Esophagus muscularis mucosa (tissue), 4 donors: ENCODE results near the gene QRICH1. TPM values are rescaled to one million over a fixed set of nuclear protein-coding genes. Genes with fewer than 3 reads are reported as not detected.

Experiments used
- DNase-seq: peaks from one replicate; pipeline ENCODE4 v3.0.0-alpha.2; 2017; ENCODE audit errors: extremely low spot score
- H3K27ac ChIP-seq, 4 donors: fragments of 200-600 bp; sonication (generic); replicated peaks in 1 of 4; 1 replicate in 3 of 4; 2 replicates in 1 of 4; pipeline ENCODE4 v1.5.1; 2016 to 2019; ENCODE audit warnings: mild to moderate bottlenecking in 1 of 4
- H3K27me3 ChIP-seq, 4 donors: fragments of 200-600 bp; sonication (generic); one replicate each; pipeline versions ENCODE4 v1.5.1 to v1.6.0; 2016 to 2019
- H3K36me3 ChIP-seq, 4 donors: fragments of 200-600 bp; sonication (generic); one replicate each; pipeline ENCODE4 v1.5.1; 2016 to 2019
- H3K4me1 ChIP-seq, 4 donors: fragments of 200-600 bp; sonication (generic); one replicate each; pipeline ENCODE4 v1.5.1; 2016 to 2019
- H3K4me3 ChIP-seq, 4 donors: fragments of 200-600 bp; sonication (generic); 1 replicate in 2 of 4; 2 replicates in 2 of 4; pipeline ENCODE4 v1.5.1; 2016 to 2019; ENCODE audit warnings: mild to moderate bottlenecking in 4 of 4, moderate library complexity in 1 of 4
- H3K9me3 ChIP-seq, 4 donors: fragments of 200-600 bp; sonication (generic); 1 replicate in 3 of 4; 2 replicates in 1 of 4; pipeline ENCODE4 v1.5.1; 2016 to 2019
- EP300 ChIP-seq: sonication (generic); formaldehyde crosslinking; IDR thresholded peaks from one replicate; pipeline ENCODE4 v1.6.1; 2017; ENCODE audit warnings: antibody characterized with exemption
- POLR2A ChIP-seq: fragments of 450-650 bp; IDR thresholded peaks from one replicate; pipeline ENCODE4 v1.6.1; 2017; ENCODE audit warnings: antibody characterized with exemption, moderate library complexity, mild to moderate bottlenecking, low read depth
- POLR2AphosphoS5 ChIP-seq, 2 donors: sonication (generic); formaldehyde crosslinking; IDR thresholded peaks; one replicate each; pipeline ENCODE4 v1.6.1; 2017; ENCODE audit warnings: antibody characterized with exemption in 2 of 2
- WGBS: methylation state at CpG from one replicate; pipeline ENCODE4 v1.1.5; 2018; 5-methylcytosine and 5-hydroxymethylcytosine counted together
- intact Hi-C: fragments of 100-400 bp; cut with DNase I; formaldehyde crosslinking; loops from one replicate; pipeline ENCODE4 v1.15.1; 2023
- total RNA-seq, 4 donors: library from RNA; depleted of rRNA; stranded (reverse); fragments of >200 nt; gene quantifications; one replicate each; pipeline versions ENCODE4 v1.1.0 to v1.2.1, GENCODE V29; 2016
- TF ChIP-seq, protein P1 (sequence below), 3 experiments: fragments of 200-600 bp in 2 of 3; fragments of 450-650 bp in 1 of 3; sonication (generic) in 2 of 3; IDR thresholded peaks; one replicate each; pipeline ENCODE4 v1.5.1; 2017 to 2019; ENCODE audit warnings: antibody characterized with exemption in 3 of 3, mild to moderate bottlenecking in 2 of 3, moderate library complexity in 1 of 3

The QRICH1 gene
- total RNA-seq, 4 donors from 2014 or later: 81.8 to 228 (median 91.2) TPM

- Histone ChIP-seq H3K4me3 (no peak overlapping the region), H3K4me1 (peaks cover 8 to 34% (median 22%) of the 10 kb centered on the region in 4 donors), H3K9me3 (no peaks in the 10 kb centered on the region), H3K36me3 (peaks cover 64 to 84% (median 81%) of the 10 kb centered on the region in 4 donors), H3K27ac (no peak overlapping the region), H3K27me3 (no peaks in the 10 kb centered on the region)
- WGBS: 100% methylated on average over 1 of the region's 7 CpGs
- TF ChIP-seq POLR2A (no peak), POLR2AphosphoS5 (IDR thresholded peaks at IDR 0.05) (no peak), EP300 (no peak)
- no peak for DNase-seq
- intact Hi-C loops: no loop called here
Observed at GRCh38 chr3:49124203-49124602, 30.3 kb upstream of the QRICH1 start.

- Histone ChIP-seq H3K9me3 (no peaks in the 10 kb centered on the region), H3K27ac (no peak overlapping the region), H3K4me3 (no peak overlapping the region), H3K4me1 (peaks cover 13 to 34% (median 25%) of the 10 kb centered on the region in 4 donors), H3K36me3 (peaks cover 64 to 84% (median 81%) of the 10 kb centered on the region in 4 donors), H3K27me3 (no peaks in the 10 kb centered on the region)
- TF ChIP-seq POLR2AphosphoS5 (IDR thresholded peaks at IDR 0.05) (no peak), POLR2A (no peak), EP300 (no peak)
- TF ChIP-seq, protein P1, sequence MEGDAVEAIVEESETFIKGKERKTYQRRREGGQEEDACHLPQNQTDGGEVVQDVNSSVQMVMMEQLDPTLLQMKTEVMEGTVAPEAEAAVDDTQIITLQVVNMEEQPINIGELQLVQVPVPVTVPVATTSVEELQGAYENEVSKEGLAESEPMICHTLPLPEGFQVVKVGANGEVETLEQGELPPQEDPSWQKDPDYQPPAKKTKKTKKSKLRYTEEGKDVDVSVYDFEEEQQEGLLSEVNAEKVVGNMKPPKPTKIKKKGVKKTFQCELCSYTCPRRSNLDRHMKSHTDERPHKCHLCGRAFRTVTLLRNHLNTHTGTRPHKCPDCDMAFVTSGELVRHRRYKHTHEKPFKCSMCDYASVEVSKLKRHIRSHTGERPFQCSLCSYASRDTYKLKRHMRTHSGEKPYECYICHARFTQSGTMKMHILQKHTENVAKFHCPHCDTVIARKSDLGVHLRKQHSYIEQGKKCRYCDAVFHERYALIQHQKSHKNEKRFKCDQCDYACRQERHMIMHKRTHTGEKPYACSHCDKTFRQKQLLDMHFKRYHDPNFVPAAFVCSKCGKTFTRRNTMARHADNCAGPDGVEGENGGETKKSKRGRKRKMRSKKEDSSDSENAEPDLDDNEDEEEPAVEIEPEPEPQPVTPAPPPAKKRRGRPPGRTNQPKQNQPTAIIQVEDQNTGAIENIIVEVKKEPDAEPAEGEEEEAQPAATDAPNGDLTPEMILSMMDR (IDR thresholded peaks at IDR 0.05): no peak
- intact Hi-C loops: no loop called here
- no peak for DNase-seq
- WGBS: 97% methylated on average over 11 of the region's 17 CpGs
Observed at GRCh38 chr3:49123687-49124086, 29.8 kb upstream of the QRICH1 start.

- 88% methylated on average over 12 of the region's 17 CpGs for WGBS
- Histone ChIP-seq H3K27ac (no peak overlapping the region), H3K9me3 (no peaks in the 10 kb centered on the region), H3K36me3 (peaks cover 63 to 84% (median 81%) of the 10 kb centered on the region in 4 donors), H3K4me3 (no peak overlapping the region), H3K4me1 (peaks cover 17 to 35% (median 27%) of the 10 kb centered on the region in 4 donors), H3K27me3 (no peaks in the 10 kb centered on the region)
- DNase-seq: no peak
- no peak for TF ChIP-seq POLR2AphosphoS5 (IDR thresholded peaks at IDR 0.05)
- TF ChIP-seq POLR2A: no peak
- no peak for TF ChIP-seq EP300
- TF ChIP-seq, protein P1 (IDR thresholded peaks at IDR 0.05): no peak
- intact Hi-C loops: no loop called here
Observed at GRCh38 chr3:49122886-49123545, 29.1 kb upstream of the QRICH1 start.

- no peaks in the 10 kb centered on the region for H3K27me3 ChIP-seq
- H3K4me1 ChIP-seq: peaks cover 17 to 41% (median 29%) of the 10 kb centered on the region in 4 donors
- no peak overlapping the region for H3K4me3 ChIP-seq
- DNase-seq: no peak
- no peaks in the 10 kb centered on the region for H3K9me3 ChIP-seq
- TF ChIP-seq, protein P1 (IDR thresholded peaks at IDR 0.05): no peak
- H3K27ac ChIP-seq: no peak overlapping the region
- 71% methylated on average over 1 of the region's 7 CpGs for WGBS
- intact Hi-C loops: no loop called here
- peaks cover 68 to 84% (median 81%) of the 10 kb centered on the region in 4 donors for H3K36me3 ChIP-seq
Observed at GRCh38 chr3:49122451-49122850, 28.6 kb upstream of the QRICH1 start.

DNA sequence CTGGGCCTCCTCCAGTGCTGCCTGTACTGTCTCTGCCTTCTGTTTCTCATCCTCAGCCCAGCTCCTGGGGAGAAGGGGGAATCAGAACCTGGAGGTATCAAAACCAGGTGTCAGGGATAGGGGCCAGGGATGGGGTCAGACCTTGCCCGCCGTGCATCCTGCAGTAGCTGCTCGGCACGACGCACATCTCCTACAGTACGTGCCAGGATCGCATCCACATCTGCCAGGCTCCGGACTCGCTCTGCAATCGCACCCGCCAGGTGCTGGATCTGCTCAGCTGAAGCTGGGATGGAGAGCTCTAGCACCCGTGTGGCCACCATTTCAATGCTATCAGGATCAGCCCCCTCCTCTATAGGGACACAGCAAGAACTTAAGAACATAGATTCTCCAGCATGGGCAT, 28.2 kb upstream of the QRICH1 start:
- Histone ChIP-seq H3K27me3 (no peaks in the 10 kb centered on the region), H3K4me3 (no peak overlapping the region), H3K4me1 (peaks cover 17 to 45% (median 30%) of the 10 kb centered on the region in 4 donors), H3K27ac (peak overlapping the region in 2 of 4 donors; percentile 94 to 98), H3K36me3 (peaks cover 71 to 84% (median 81%) of the 10 kb centered on the region in 4 donors), H3K9me3 (no peaks in the 10 kb centered on the region)
- TF ChIP-seq POLR2A (no peak), POLR2AphosphoS5 (IDR thresholded peaks at IDR 0.05) (no peak), EP300 (no peak)
- TF ChIP-seq, protein P1 (IDR thresholded peaks at IDR 0.05): no peak
- DNase-seq: no peak
- WGBS: 96% methylated on average over 12 of the region's 12 CpGs
- intact Hi-C loops: no loop called here
